GM20000 (cell line): Measurements from ENCODE around the gene KCNE2.
"Not testable (repeated sequence)": the region's sequence is repeated elsewhere in the genome, so short reads cannot be mapped to it uniquely, and the experiment has no call there.

ENCODE experiments used
- DNase-seq: peaks from one replicate; pipeline ENCODE4 v3.0.0; 2012; ENCODE audit warnings: low spot score

KCNE2 gene

DNA sequence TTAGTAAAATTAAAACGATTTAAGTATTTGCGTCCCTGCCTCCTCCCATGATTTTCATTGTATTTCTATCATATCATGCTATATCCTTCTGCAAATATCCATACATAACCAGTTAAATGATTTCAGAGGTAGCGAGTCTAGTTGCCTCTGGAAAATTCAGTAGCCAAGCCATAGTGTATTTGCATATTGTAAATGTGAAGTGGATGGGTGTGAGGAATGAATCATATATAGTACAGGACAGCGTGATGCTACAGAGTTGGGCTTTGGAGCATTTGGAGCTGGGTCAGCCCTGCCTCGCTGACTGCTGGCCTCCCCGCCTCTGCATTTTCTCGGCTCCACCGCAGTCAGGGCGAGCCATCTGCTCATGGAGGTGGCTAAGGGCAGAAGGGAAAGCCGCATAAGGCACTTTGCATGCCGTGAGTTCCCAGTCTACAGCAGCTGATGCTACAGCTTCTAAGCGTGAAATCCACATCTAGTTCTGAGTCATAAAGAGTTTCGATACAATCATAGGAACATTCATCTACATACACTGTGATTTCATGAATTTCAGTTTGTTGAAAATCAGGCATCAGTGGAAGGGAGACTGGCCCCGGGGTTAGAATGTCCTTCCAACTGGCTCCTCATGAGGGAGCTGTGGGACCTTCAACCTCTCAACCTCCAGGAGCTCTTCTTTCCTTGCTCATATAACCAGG, 20.1 kb downstream of the KCNE2 start:
- DNase-seq: not testable (repeated sequence)

DNA sequence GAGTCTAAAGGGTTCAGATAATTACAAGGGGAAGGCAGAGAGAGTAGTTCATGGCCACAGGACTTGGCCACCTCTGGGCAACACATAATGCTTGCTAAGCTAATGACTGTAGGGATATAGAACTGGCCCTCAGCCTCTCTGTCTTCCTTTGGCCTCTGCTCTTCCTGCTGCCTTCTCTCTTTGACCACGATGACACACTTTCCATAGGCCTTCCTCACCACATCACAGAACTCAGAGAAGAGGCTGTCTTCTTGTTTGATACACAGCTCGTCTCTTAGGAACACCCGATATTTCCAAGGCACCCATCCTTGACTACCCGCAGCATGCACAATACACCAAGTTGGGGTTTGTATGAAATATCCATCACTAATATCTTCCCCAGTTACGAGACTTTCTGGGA, 36.7 kb downstream of the KCNE2 start:
- not testable (repeated sequence) for DNase-seq

DNA sequence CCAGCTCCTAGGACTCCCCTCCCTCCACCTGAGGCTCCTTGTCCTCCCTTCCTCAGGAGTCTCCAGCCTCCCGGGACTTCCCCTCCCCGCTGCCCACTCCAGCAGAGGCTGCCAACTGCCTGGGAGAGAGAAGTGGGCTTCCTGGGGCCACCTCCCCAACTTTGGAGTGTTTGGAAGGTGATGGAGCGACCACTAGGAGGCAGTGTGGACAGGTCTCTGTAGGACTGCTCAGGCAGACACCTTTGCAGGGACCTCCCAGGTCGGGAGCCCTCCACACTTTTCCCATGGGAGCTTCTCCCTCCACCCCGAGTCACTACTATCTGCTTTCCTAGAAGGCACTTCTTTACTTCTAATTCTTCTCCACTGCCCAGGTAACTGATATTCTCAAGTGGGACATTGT, 40.9 kb downstream of the KCNE2 start:
- DNase-seq: not testable (repeated sequence)

DNA sequence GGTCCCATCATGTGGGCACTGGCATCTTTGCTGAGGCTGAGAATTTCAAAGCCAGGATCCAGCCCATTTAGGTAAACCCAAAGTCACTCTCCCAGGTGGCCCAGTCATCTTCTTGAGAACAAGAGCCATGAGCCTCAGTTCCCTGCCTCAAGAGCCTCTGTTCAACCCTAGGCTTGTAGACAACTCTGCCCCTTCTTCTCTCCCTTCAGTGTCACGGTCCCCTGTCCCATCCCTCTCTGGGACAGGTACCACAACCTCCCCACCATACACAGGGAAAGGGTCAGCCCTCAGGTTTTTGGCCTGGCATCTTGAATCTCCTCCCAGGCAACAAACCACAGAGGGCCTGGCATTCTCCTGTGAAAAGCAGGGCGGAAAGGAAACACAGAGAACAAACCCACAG, 41.9 kb downstream of the KCNE2 start:
- not testable (repeated sequence) for DNase-seq

DNA sequence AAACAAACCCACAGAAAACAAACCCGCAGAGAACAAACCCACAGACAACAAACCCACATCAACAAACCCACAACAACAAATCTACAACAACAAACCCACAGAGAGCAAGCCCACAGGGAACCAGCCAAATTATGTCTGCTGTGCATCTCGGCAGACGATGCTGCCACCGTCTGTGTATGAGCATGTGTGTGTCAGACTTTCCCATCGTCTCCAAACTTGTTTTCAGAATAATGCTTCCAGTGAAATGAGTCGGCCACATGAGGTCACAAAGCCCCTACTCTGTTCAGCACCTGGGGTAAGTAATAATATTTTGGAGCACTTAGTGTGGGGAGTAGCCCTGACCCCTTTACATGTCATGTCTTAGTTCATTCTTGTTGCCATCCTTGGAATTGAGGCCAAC, 42.3 kb downstream of the KCNE2 start:
- DNase-seq: not testable (repeated sequence)

DNA sequence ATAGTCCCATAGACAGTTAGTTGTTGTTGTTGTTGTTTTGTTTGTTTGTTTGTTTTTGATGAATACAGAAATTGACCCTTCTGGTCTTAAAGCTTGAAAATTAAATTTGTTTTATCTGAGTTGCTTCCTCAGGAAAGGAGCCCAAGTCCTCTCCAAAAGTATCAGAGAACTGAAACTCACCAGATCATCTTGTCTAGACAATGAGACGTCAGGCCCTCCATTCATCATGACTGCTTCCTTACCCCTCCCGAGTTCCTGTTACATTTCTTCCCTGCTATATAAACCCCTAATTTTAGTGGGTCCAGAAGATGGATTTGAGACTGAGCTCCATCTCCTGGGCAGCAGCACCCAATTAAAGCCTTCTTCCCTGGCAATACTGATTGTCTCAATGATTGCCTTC, 42.9 kb downstream of the KCNE2 start:
- DNase-seq: not testable (repeated sequence)

DNA sequence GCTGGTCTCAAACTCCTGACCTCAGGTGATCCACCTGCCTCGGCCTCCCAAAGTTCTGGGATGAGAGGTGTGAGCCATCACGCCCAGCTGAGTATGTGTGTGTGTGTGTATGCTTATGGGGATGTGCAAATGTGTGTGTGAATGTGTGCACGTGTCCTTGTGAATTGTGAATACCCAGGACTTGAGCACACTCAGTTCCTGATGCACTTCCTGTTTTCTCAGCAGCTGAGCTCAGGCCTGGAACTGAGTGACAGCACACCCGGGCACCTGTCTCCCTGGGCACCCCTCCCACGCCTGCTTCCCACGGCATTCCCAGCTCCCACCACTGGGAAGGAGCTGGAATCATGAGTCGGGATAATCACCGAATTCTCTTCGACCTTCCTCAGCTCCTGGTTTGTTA, 43.5 kb downstream of the KCNE2 start:
- DNase-seq: not testable (repeated sequence)

DNA sequence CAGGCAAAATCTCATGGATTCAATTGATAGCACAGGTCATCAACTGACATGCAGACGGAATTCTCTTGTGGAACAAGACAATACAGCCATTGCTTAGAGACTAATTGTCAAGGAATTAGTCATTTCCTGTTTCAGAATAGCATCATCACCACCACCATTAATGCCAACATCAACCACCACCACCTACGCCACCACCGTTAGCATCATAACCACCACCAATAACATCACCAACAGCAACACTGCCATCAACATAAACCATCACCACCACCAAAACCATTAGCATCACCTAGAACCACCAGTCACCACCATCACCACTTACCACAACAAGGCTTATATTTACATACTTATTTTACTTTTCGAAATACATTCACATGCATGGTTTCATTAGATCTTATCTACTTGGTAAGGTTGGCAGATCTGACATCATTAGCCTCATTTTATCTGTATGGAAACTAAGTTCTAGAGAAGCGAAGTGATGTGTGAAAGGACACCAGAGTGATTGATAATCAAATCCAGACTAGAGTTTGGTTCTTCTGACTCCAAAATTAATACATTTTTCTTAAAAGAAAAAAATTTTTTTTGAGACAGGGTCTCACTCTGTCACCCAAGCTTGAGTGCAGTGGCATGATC, 53.8 kb downstream of the KCNE2 start:
- not testable (repeated sequence) for DNase-seq
